Neural cell (in vitro differentiated cells): ENCODE data around the gene RMRP.

Experiments used
- CTCF ChIP-seq: fragments of 450-650 bp; IDR thresholded peaks from 2 replicates; pipeline ENCODE4 v1.5.1; 2014; ENCODE audit warnings: antibody characterized with exemption, mild to moderate bottlenecking, moderate library complexity; ENCODE audit not compliant: poor library complexity, severe bottlenecking
- EP300 ChIP-seq: fragments of 450-650 bp; conservative IDR thresholded peaks from 2 replicates; pipeline ENCODE4 v1.6.1; 2014; ENCODE audit warnings: antibody characterized with exemption, mild to moderate bottlenecking, moderate library complexity; ENCODE audit not compliant: poor library complexity, severe bottlenecking
- EZH2 ChIP-seq: fragments of 200-600, 300-800 bp; shearing (Covaris generic), sonication (generic); IDR thresholded peaks from 2 replicates; pipeline ENCODE4 v1.6.1; 2014; ENCODE audit warnings: antibody characterized with exemption, low read length, borderline replicate concordance, mild to moderate bottlenecking; ENCODE audit not compliant: insufficient read depth, poor library complexity, severe bottlenecking
- MXI1 ChIP-seq: fragments of 450-650 bp; conservative IDR thresholded peaks from 2 replicates; pipeline ENCODE4 v1.6.1; 2014; ENCODE audit warnings: antibody characterized with exemption, mild to moderate bottlenecking; ENCODE audit not compliant: poor library complexity, severe bottlenecking
- POLR2AphosphoS5 ChIP-seq: IDR thresholded peaks from 2 replicates; pipeline ENCODE4 v1.6.1; 2012
- RAD21 ChIP-seq: fragments of 450-650 bp; conservative IDR thresholded peaks from 2 replicates; pipeline ENCODE4 v1.6.1; 2014; ENCODE audit warnings: antibody characterized with exemption, mild to moderate bottlenecking, moderate library complexity
- REST ChIP-seq: IDR thresholded peaks from 2 replicates; pipeline ENCODE4 v1.6.1; 2012; ENCODE audit warnings: borderline replicate concordance
- SMC3 ChIP-seq: fragments of 450-650 bp; conservative IDR thresholded peaks from 2 replicates; pipeline ENCODE4 v1.6.1; 2014; ENCODE audit warnings: antibody characterized with exemption, mild to moderate bottlenecking, moderate library complexity; ENCODE audit not compliant: poor library complexity
- TAF1 ChIP-seq: IDR thresholded peaks from 2 replicates; pipeline ENCODE4 v1.6.1; 2012; ENCODE audit warnings: low read depth

- no peak for TF ChIP-seq CTCF
- no peak for TF ChIP-seq EP300
- no peak for TF ChIP-seq EZH2
- no peak for TF ChIP-seq POLR2AphosphoS5
- TF ChIP-seq TAF1: no peak
- no peak for TF ChIP-seq REST
- TF ChIP-seq RAD21: no peak
- no peak for TF ChIP-seq MXI1
- TF ChIP-seq SMC3: no peak
Observed at GRCh38 chr9:35635730-35636129, 22.1 kb downstream of the RMRP start.
